ENCODE measurements around the gene IKZF1.

- no peak for TF ChIP-seq ZNF430 (CRISPR knock-in tag; IDR thresholded peaks at IDR 0.05)
- no peak for TF ChIP-seq NR2C2 (CRISPR knock-in tag; IDR thresholded peaks at IDR 0.05; ENCODE audit: borderline replicate concordance)
- TF ChIP-seq MAX (IDR thresholded peaks at IDR 0.05) = no peak
- no peak for TF ChIP-seq CTCF (CRISPR knock-in tag; IDR thresholded peaks at IDR 0.05)
- TF ChIP-seq BRCA1 (CRISPR knock-in tag; IDR thresholded peaks at IDR 0.05) = no peak
- TF ChIP-seq IRF2 (CRISPR knock-in tag; IDR thresholded peaks at IDR 0.05) = no peak
- no peak for TF ChIP-seq ZNF768 (CRISPR knock-in tag; IDR thresholded peaks at IDR 0.05)
- no peak for TF ChIP-seq GATA4 (IDR thresholded peaks at IDR 0.05; ENCODE audit: borderline replicate concordance, low read depth)
- no peak for TF ChIP-seq ZNF703 (CRISPR knock-in tag; IDR thresholded peaks at IDR 0.05; ENCODE audit: borderline replicate concordance)
These were observed 67.1 kb downstream of the IKZF1 start for GRCh38 chr7:50371551-50372021.
